Heart right ventricle (tissue), 16 donors: ENCODE results near the gene LRRC45. TPM values are rescaled to one million over a fixed set of nuclear protein-coding genes. Genes with fewer than 3 reads are reported as not detected.
"Not testable (repeated sequence)": the region's sequence is repeated elsewhere in the genome, so short reads cannot be mapped to it uniquely, and the experiment has no call there.

Experiments used
- ATAC-seq, 8 donors: fragments of 200-7000 bp; cut with Tn5 transposase; one replicate each; pipeline ENCODE4 v1.9.1; 2020; ENCODE audit warnings: mild to moderate bottlenecking in 8 of 8, moderate library complexity in 8 of 8, moderate number of reproducible peaks in 1 of 8
- DNase-seq, 2 donors: peaks; one replicate each; pipeline ENCODE4 v3.0.0-alpha.2; 2020
- H3K27ac ChIP-seq, 10 donors: fragments of 200-600 bp; sonication (generic) in 2 of 10; one replicate each; pipeline versions ENCODE4 v1.5.0 to v1.8.0; 2020 to 2022; ENCODE audit warnings: mild to moderate bottlenecking in 3 of 10
- H3K27me3 ChIP-seq, 7 donors: fragments of 200-600 bp; one replicate each; pipeline ENCODE4 v1.8.0; 2021 to 2022; ENCODE audit warnings: mild to moderate bottlenecking in 2 of 7
- H3K36me3 ChIP-seq, 9 donors: fragments of 200-600 bp; sonication (generic) in 1 of 9; one replicate each; pipeline versions ENCODE4 v1.5.0 to v1.8.0; 2020 to 2022; ENCODE audit warnings: mild to moderate bottlenecking in 2 of 9
- H3K4me1 ChIP-seq, 9 donors: fragments of 200-600 bp; sonication (generic) in 1 of 9; one replicate each; pipeline versions ENCODE4 v1.5.0 to v1.8.0; 2020 to 2022; ENCODE audit warnings: mild to moderate bottlenecking in 4 of 9
- H3K4me3 ChIP-seq, 10 donors: fragments of 200-600 bp; sonication (generic) in 2 of 10; one replicate each; pipeline versions ENCODE4 v1.5.0 to v1.8.0; 2020 to 2022; ENCODE audit warnings: mild to moderate bottlenecking in 7 of 10, moderate library complexity in 2 of 10
- H3K9me3 ChIP-seq, 11 donors: fragments of 200-600 bp in 10 of 11; sonication (generic) in 2 of 11; one replicate each; pipeline versions ENCODE4 v1.5.0 to v1.8.0; 2013 to 2022; ENCODE audit warnings: mild to moderate bottlenecking in 2 of 11, control low read depth in 1 of 11, moderate library complexity in 1 of 11
- CTCF ChIP-seq, 9 donors: fragments of 200-600 bp; sonication (generic) in 2 of 9; IDR thresholded peaks; one replicate each; pipeline versions ENCODE4 v1.5.0 to v1.8.0; 2021 to 2022; ENCODE audit warnings: antibody characterized with exemption in 9 of 9, mild to moderate bottlenecking in 5 of 9, moderate library complexity in 1 of 9
- WGBS, 2 donors: extraction: QIAGEN DNeasy Blood & Tissue Kit; methylation state at CpG; one replicate each; pipeline ENCODE4 v1.1.7; 2013; ENCODE audit warnings: inconsistent platforms in 1 of 2; 5-methylcytosine and 5-hydroxymethylcytosine counted together
- intact Hi-C, 10 donors: fragments of 100-400 bp; cut with DNase I; formaldehyde crosslinking; loops; one replicate each; pipeline versions ENCODE4 v1.11.1 to v1.14.2; 2022
- polyA plus RNA-seq, 2 donors: library from polyadenylated mRNA; stranded (reverse); fragments of 200-250 nt; gene quantifications; one replicate each; pipeline ENCODE4 v1.2.3, GENCODE V29; 2013
- total RNA-seq, 10 donors: library from RNA; stranded (reverse); fragmentation: NEBNext Ultra II Directional in 3 of 10; extraction: Animal tissue kit (Norgen Biotek cat#: 25700) in 3 of 10; gene quantifications; one replicate each; pipeline versions ENCODE4 v1.2.1 to v1.2.4, GENCODE V29; 2021 to 2023
- donor health status: Arrhythmogenic right ventricular cardiomyopathy.
- donor health status: ischemic (EF 13 %, LVEDD 7.1; RV severe dilation, severe dysfunction).
- donor health status: healthy with polysubstance abuse.
- donor health status: DM: no; HTN: yes; CAD: no.
- donor health status: DM: no; HTN: no; CAD: no.
- donor health status: ischemic (EF 25% LVEDD 6.9; RV normal size, moderate dysfunction).
- donor health status: ischemic (EF 25% LVEDD 5.7; RV mildly dilated, moderate dysfunction).
- donor health status: healthy.
- donor health status: DM: yes; HTN: yes; CAD: no.
- donor health status: Ischemic cardiomyopathy.
- donor health status: ischemic (EF 35%, LVEDD 5.7; RV mildly dilated, moderate dysfunction).
- donor health status: nonischemic (EF 11% LVEDD 7.7; RV severe dilation, severe dysfunction).
- donor health status: DM: yes; HTN: yes; CAD: no.
- donor health status: PGD.
- donor health status: ischemic (EF 29% LVEDD 5.4; RV normal size, mild dysfunction).
- donor health status: nonischemic (EF 23%, LVEDD 6.1; RV moderate dilation, normal function).

The LRRC45 gene
- total and polyA plus RNA-seq, 12 donors: 2.2 to 10.4 (median 3.5) TPM

GRCh38 chr17:82035956-82036633 lies 13.0 kb downstream of the LRRC45 start:
- intact Hi-C loops: loop anchor here in 3 of 10 donors (5.0 to 10.0 kb wide), 2 partner anchors 61 to 289 kb away; partner anchors contain the start of gene FASN (in 2 of the 3)
- H3K27ac ChIP-seq: peak overlapping the region in 6 of 10 donors; percentile 93 to 96 (median 94)

DNA sequence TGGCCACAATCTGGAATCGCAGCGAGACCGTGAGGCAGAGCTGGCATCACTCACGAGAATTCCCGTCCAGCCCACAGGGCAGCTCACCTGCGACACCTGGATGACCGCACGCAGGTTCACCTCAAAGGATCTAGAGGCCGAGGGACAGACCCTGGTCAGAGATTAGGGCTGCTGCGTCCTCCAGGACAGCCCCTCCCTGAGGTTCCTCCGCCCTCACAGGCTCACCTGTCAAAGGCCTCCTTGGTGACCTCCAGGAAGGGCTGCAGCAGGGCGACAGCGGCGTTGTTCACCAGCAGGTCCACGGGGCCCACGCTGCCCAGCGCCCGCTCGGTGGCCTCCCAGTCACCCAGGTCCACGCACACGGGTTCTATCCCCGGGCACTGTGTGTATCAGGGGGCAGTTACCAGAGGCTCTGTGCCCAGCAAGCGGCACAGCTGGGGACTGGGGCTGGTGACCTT lies 13.6 kb downstream of the LRRC45 start:
- Histone ChIP-seq H3K9me3 (no peaks in the 10 kb centered on the region), H3K27ac (peak overlapping the region; percentile 90 to 97 (median 94)), H3K4me3 (peak overlapping the region; percentile 58 to 82 (median 72)), H3K36me3 (peaks cover 0 to 9% (median 0%) of the 10 kb centered on the region in 9 donors), H3K4me1 (peaks cover 6 to 29% (median 23%) of the 10 kb centered on the region in 9 donors), H3K27me3 (peaks cover 0 to 10% (median 6%) of the 10 kb centered on the region in 7 donors)
- DNase-seq: no peak
- WGBS, 2 donors: 34 to 39% methylated on average over 23 of the region's 23 CpGs
- no peak for TF ChIP-seq CTCF (IDR thresholded peaks at IDR 0.05)
- ATAC-seq: peak in 3 of 8 donors; percentile 0 to 2 (median 1)
- intact Hi-C loops: loop anchor here in 3 of 10 donors (1.0 to 10.0 kb wide), 3 partner anchors 61 to 288 kb away; partner anchors contain the start of gene FASN (in 3 of the 3)

More at GRCh38 chr17:82035956-82036633, 13.0 kb downstream of the LRRC45 start:
- no peaks in the 10 kb centered on the region for H3K9me3 ChIP-seq
- H3K4me3 ChIP-seq: peak overlapping the region; percentile 58 to 82 (median 72)
- DNase-seq (no peak), ATAC-seq (peak in 1 of 8 donors; percentile 22)
- peaks cover 0 to 10% (median 6%) of the 10 kb centered on the region in 7 donors for H3K27me3 ChIP-seq
- no peak for TF ChIP-seq CTCF (IDR thresholded peaks at IDR 0.05)
- H3K4me1 ChIP-seq: peaks cover 6 to 31% (median 25%) of the 10 kb centered on the region in 9 donors
- WGBS, 2 donors: 80 to 90% methylated on average over 18 to 20 of the region's 20 CpGs
- H3K36me3 ChIP-seq: peaks cover 0 to 9% (median 0%) of the 10 kb centered on the region in 9 donors

GRCh38 chr17:82037092-82037888 lies 14.2 kb downstream of the LRRC45 start, which contains the start of gene DCXR:
Gene DCXR, minus strand, starts transcription at chr17:82037697. Its CDS starts 15 bp downstream, at chr17:82037682.
- H3K27ac ChIP-seq: peak within 1 kb of the TSS; percentile 90 to 97 (median 94)
- intact Hi-C loops: loop anchor here in 3 of 10 donors (1.0 to 10.0 kb wide), 3 partner anchors 60 to 288 kb away; partner anchors contain the start of gene FASN (in 3 of the 3)
- DNase-seq (peak; percentile 97 to 98), ATAC-seq (peak; percentile 95 to 99 (median 98))
- H3K4me3 ChIP-seq: peak within 1 kb of the TSS; percentile 58 to 82 (median 72)
- 0 to 1% methylated on average over 81 to 92 of the region's 92 CpGs for WGBS, 2 donors
- peaks cover 0 to 9% (median 0%) of the 10 kb centered on the region in 9 donors for H3K36me3 ChIP-seq
- no peaks in the 10 kb centered on the region for H3K9me3 ChIP-seq
- peak; percentile 68 to 94 (median 86) for TF ChIP-seq CTCF (IDR thresholded peaks at IDR 0.05)
- peaks cover 4 to 24% (median 18%) of the 10 kb centered on the region in 9 donors for H3K4me1 ChIP-seq
- H3K27me3 ChIP-seq: peaks cover 0 to 5% (median 2%) of the 10 kb centered on the region in 7 donors

DNA sequence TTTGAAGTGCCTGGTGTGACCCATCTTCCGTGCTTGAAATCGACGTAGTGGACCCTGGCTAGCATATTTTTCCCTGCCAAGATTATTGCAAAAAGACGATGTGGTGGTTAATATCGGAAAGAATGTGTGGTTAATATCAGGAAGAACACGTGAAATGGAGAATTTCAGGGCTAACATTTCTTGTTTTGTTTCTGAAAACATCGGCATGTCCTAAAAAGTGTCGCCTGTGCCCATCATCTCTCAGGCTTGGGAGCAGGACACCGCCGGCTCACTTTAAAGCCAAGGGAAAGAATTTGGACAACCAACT lies 14.7 kb downstream of the LRRC45 start:
- WGBS, 2 donors: 10 to 13% methylated on average over 10 of the region's 10 CpGs
- no peak for TF ChIP-seq CTCF (IDR thresholded peaks at IDR 0.05)
- DNase-seq (no peak), ATAC-seq (no peak)
- intact Hi-C loops: loop anchor here in 3 of 10 donors (1.0 to 10.0 kb wide), 3 partner anchors 59 to 287 kb away; partner anchors contain the start of gene FASN (in 3 of the 3)
- Histone ChIP-seq H3K4me3 (peak overlapping the region in 9 of 10 donors; percentile 58 to 82 (median 73)), H3K27me3 (no peaks in the 10 kb centered on the region), H3K36me3 (peaks cover 0 to 9% (median 0%) of the 10 kb centered on the region in 9 donors), H3K9me3 (no peaks in the 10 kb centered on the region), H3K4me1 (peaks cover 4 to 22% (median 18%) of the 10 kb centered on the region in 9 donors), H3K27ac (peak overlapping the region in 9 of 10 donors; percentile 91 to 97 (median 94))

DNA sequence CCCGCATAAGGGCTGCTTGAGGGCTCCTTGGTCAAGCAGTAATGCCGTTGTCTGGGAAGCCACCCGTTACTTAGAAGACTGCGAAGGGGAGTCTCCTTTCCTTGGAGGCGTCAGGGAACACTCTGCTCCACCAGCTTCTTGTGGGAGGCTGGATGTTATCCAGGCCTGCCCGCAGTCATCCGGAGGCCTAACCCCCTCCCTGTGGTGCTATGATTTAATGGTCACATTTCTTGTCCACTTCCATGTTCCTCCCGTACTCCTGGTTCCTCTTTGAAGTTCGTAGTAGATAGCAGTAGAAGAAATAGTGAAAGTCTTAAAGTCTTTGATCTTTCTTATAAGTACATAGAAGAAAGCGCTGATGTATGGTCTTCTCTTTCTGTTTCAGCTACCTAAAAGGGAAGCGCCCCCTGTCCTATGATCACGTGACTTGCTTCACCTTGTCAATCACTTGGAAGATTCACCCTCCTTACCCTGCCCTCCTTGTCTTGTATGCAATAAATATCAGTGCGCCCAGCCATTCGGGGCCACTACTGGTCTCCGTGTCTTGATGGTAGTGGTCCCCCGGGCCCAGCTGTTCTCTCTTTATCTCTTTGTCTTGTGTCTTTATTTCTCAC lies 15.8 kb downstream of the LRRC45 start:
- not testable (repeated sequence) for H3K4me3 ChIP-seq, DNase-seq, H3K36me3 ChIP-seq, H3K9me3 ChIP-seq, ATAC-seq, H3K27ac ChIP-seq, H3K27me3 ChIP-seq
- peaks cover 4 to 22% (median 18%) of the 10 kb centered on the region in 9 donors for H3K4me1 ChIP-seq
- intact Hi-C loops: loop anchor here in 3 of 10 donors (5.0 to 10.0 kb wide), 2 partner anchors 58 to 286 kb away; partner anchors contain the start of gene FASN (in 2 of the 3)
- WGBS, 2 donors: 86 to 91% methylated on average over 16 of the region's 16 CpGs
